ENCODE measurements around the gene EMP3. TPM values are rescaled to one million over a fixed set of nuclear protein-coding genes. Genes with fewer than 3 reads are reported as not detected.

The EMP3 gene
- total and polyA plus RNA-seq, 9 of the 15 experiments (the other 6 are each of a cell fraction or from before 2014, with no cell fraction given): 123 to 386 (median 296) TPM

DNA sequence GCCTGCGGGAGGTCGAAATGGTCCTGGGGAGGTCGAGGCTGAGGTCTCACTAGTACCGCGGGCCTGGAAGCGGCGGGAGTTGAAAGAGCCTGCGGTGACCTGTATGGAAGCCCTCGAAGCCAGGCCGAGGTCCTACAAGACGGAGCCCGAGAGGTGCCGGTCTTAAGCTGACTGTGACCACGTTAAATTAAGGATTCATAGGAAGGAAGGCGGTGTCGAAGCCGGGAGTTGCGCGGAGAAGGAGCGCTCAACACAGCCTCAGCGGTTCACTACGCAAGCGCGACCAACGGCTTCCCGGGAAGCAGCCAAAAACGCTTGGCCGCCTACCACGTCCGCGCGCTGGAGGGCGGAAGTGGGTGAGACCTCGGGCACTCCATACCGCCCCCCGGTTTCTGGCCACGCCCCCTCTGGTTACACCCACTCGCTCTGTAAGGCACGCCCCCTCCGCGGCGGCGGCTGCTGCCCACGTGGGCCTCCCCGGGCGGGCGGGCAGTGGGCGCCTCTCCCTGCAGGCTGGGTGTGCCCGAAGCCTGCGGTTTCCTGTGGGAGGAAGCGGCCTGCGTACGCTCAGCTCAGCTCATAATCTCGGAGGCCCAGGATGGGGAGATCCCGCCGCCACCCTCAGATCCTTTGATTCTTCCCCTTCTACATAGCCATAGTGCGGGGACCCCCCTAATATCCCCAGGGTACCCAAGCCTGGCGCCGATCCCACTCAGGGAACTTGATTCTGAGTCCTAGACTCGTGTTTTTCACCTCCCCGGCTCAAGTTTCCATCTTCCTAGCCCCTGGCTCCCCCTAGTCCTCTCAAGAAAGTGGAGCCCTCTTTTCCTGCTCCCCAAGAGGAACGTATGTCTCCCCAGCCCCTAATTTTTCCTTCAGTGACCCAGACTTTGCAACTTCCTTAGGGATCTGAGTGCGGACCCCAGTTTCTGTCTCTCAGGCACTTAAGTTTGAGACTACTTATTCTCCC lies 3.4 kb upstream of the EMP3 start (continued):
- TF ChIP-seq, protein P1, sequence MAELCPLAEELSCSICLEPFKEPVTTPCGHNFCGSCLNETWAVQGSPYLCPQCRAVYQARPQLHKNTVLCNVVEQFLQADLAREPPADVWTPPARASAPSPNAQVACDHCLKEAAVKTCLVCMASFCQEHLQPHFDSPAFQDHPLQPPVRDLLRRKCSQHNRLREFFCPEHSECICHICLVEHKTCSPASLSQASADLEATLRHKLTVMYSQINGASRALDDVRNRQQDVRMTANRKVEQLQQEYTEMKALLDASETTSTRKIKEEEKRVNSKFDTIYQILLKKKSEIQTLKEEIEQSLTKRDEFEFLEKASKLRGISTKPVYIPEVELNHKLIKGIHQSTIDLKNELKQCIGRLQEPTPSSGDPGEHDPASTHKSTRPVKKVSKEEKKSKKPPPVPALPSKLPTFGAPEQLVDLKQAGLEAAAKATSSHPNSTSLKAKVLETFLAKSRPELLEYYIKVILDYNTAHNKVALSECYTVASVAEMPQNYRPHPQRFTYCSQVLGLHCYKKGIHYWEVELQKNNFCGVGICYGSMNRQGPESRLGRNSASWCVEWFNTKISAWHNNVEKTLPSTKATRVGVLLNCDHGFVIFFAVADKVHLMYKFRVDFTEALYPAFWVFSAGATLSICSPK (IDR thresholded peaks at IDR 0.05; ENCODE audit: borderline replicate concordance): no peak
- TF ChIP-seq NR2C1 (IDR thresholded peaks at IDR 0.05) (no peak), NR2C1 (tag; IDR thresholded peaks at IDR 0.05) (no peak), ZNF12 (CRISPR knock-in tag; IDR thresholded peaks at IDR 0.05) (no peak; the same call in 1 of the 2 replicates), SMAD2 (IDR thresholded peaks at IDR 0.05; ENCODE audit: low read depth, low read length) (no peak), RHOXF2B (CRISPR knock-in tag; conservative IDR thresholded peaks at IDR 0.05) (0 out of 2 replicates have a peak, but pooled peaks have one; percentile 15), HSF4 (CRISPR knock-in tag; IDR thresholded peaks at IDR 0.05; ENCODE audit: borderline replicate concordance) (no peak), POLR2B (IDR thresholded peaks at IDR 0.05; ENCODE audit: low read depth, partially characterized antibody) (peak; percentile 79), NCOA2 (IDR thresholded peaks at IDR 0.05; ENCODE audit: partially characterized antibody in 2 of 2) (no peak), EWSR1 (IDR thresholded peaks at IDR 0.05; ENCODE audit: borderline replicate concordance, low read depth, partially characterized antibody) (no peak), RBM14 (IDR thresholded peaks at IDR 0.05; ENCODE audit: borderline replicate concordance, insufficient read depth, low read depth, low read length) (0 out of 2 replicates have a peak, but pooled peaks have one; percentile 24), SUPT5H (IDR thresholded peaks at IDR 0.05) (peak; percentile 91), NUFIP1 (IDR thresholded peaks at IDR 0.05; ENCODE audit: partially characterized antibody) (no peak), ZNF175 (CRISPR knock-in tag; IDR thresholded peaks at IDR 0.05; ENCODE audit: low read depth) (no peak; the same call in none of the 2 replicates)
- TF ChIP-seq, protein P2, sequence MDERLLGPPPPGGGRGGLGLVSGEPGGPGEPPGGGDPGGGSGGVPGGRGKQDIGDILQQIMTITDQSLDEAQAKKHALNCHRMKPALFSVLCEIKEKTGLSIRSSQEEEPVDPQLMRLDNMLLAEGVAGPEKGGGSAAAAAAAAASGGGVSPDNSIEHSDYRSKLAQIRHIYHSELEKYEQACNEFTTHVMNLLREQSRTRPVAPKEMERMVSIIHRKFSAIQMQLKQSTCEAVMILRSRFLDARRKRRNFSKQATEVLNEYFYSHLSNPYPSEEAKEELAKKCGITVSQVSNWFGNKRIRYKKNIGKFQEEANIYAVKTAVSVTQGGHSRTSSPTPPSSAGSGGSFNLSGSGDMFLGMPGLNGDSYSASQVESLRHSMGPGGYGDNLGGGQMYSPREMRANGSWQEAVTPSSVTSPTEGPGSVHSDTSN (CRISPR knock-in tag; IDR thresholded peaks at IDR 0.05; ENCODE audit: low read depth): no peak
- TF ChIP-seq, protein P2 (tag; conservative IDR thresholded peaks at IDR 0.05; ENCODE audit: low read depth): no peak
- TF ChIP-seq, protein P3, sequence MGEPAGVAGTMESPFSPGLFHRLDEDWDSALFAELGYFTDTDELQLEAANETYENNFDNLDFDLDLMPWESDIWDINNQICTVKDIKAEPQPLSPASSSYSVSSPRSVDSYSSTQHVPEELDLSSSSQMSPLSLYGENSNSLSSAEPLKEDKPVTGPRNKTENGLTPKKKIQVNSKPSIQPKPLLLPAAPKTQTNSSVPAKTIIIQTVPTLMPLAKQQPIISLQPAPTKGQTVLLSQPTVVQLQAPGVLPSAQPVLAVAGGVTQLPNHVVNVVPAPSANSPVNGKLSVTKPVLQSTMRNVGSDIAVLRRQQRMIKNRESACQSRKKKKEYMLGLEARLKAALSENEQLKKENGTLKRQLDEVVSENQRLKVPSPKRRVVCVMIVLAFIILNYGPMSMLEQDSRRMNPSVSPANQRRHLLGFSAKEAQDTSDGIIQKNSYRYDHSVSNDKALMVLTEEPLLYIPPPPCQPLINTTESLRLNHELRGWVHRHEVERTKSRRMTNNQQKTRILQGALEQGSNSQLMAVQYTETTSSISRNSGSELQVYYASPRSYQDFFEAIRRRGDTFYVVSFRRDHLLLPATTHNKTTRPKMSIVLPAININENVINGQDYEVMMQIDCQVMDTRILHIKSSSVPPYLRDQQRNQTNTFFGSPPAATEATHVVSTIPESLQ (CRISPR knock-in tag; IDR thresholded peaks at IDR 0.05): 0 out of 2 replicates have a peak, but pooled peaks have one; percentile 45
- TF ChIP-seq, protein P4, sequence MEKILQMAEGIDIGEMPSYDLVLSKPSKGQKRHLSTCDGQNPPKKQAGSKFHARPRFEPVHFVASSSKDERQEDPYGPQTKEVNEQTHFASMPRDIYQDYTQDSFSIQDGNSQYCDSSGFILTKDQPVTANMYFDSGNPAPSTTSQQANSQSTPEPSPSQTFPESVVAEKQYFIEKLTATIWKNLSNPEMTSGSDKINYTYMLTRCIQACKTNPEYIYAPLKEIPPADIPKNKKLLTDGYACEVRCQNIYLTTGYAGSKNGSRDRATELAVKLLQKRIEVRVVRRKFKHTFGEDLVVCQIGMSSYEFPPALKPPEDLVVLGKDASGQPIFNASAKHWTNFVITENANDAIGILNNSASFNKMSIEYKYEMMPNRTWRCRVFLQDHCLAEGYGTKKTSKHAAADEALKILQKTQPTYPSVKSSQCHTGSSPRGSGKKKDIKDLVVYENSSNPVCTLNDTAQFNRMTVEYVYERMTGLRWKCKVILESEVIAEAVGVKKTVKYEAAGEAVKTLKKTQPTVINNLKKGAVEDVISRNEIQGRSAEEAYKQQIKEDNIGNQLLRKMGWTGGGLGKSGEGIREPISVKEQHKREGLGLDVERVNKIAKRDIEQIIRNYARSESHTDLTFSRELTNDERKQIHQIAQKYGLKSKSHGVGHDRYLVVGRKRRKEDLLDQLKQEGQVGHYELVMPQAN (IDR thresholded peaks at IDR 0.05; ENCODE audit: borderline replicate concordance): peak; percentile 55; the same call in 1 of the 2 replicates

Data from K562 (cell line).